Astrocyte of the hippocampus (primary cell): ENCODE measurements around the gene ARFGEF3.
A peak's percentile ranks its signal among the peaks of the same experiment; 100 is the strongest.
"Not testable (repeated sequence)": the region's sequence is repeated elsewhere in the genome, so short reads cannot be mapped to it uniquely, and the experiment has no call there.

Source experiments
- DNase-seq: peaks from one replicate; pipeline ENCODE4 v3.0.0; 2011; ENCODE audit warnings: low read depth, low spot score

The ARFGEF3 gene, protein sequence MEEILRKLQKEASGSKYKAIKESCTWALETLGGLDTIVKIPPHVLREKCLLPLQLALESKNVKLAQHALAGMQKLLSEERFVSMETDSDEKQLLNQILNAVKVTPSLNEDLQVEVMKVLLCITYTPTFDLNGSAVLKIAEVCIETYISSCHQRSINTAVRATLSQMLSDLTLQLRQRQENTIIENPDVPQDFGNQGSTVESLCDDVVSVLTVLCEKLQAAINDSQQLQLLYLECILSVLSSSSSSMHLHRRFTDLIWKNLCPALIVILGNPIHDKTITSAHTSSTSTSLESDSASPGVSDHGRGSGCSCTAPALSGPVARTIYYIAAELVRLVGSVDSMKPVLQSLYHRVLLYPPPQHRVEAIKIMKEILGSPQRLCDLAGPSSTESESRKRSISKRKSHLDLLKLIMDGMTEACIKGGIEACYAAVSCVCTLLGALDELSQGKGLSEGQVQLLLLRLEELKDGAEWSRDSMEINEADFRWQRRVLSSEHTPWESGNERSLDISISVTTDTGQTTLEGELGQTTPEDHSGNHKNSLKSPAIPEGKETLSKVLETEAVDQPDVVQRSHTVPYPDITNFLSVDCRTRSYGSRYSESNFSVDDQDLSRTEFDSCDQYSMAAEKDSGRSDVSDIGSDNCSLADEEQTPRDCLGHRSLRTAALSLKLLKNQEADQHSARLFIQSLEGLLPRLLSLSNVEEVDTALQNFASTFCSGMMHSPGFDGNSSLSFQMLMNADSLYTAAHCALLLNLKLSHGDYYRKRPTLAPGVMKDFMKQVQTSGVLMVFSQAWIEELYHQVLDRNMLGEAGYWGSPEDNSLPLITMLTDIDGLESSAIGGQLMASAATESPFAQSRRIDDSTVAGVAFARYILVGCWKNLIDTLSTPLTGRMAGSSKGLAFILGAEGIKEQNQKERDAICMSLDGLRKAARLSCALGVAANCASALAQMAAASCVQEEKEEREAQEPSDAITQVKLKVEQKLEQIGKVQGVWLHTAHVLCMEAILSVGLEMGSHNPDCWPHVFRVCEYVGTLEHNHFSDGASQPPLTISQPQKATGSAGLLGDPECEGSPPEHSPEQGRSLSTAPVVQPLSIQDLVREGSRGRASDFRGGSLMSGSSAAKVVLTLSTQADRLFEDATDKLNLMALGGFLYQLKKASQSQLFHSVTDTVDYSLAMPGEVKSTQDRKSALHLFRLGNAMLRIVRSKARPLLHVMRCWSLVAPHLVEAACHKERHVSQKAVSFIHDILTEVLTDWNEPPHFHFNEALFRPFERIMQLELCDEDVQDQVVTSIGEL (N-terminal part only)

GRCh38 chr6:138161338-138162110 lies at the start of gene ARFGEF3:
TSS of gene ARFGEF3 (plus strand) at chr6:138161939. CDS start at chr6:138162087, 148 bp downstream.
- peak; percentile 80 for DNase-seq

DNA sequence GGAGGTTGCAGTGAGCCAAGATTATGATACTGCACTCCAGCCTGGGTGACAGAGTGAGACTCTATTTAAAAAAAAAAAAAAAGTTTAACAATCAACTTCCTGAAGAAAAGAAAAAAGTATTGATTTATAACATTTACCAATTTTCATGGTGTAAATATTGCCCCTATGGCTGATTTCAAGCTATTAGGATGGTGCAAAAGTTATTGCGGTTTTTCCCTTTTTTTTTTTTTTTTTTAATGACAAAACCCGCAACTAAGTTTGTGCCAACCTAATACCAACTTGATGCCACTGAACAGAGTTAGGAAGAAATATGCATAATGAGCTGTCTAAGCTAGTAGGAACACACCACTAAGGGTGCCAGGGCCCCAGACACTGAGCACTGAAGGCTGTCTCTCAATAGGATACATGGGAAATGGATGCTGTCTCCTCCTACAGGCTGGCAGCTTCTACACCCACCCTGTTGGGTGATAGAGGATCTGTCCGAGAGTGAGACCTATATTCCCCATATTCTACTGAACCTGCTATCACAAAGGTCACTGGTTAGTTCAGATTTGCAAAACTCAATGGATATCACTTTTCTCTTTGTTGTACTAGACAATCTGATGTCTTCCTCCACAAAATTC lies 48.0 kb upstream of the ARFGEF3 start:
- no peak for DNase-seq

DNA sequence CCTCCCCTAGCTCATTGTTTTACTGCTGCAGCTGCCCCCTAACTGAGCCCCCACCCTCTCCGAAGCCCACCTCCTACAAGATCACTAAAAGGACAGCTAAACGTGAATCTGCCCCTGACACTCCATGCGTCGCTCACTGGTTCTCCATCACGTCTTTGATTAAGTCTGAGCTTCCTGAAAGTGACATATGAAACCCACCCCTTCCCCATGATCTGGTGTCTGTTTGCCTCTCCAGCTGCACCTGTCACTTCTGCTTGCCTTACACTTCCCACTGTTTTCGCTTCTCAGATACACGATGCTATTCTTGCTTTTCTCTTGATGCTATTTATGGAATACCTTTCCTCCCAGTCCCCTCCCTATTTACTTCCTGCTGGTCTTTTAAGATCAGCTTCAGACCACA lies 46.5 kb upstream of the ARFGEF3 start:
- no peak for DNase-seq

GRCh38 chr6:138115877-138116660 lies 45.7 kb upstream of the ARFGEF3 start:
- peak; percentile 83 for DNase-seq

DNA sequence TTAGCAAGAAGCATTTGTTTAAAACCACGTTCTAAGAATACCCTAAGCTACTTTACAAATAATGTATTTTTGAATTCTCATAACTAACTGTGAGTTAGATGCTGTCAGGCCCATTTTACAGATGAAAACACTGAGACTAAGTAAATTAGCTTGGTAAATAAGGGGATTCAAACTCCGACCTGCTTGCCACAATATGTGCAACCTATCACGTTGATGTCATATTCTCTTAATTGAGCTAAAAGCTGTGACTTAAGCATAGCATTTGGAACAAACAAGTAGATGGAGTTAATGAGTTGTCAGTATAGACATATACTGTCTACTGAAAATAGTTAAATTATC lies 45.1 kb upstream of the ARFGEF3 start:
- DNase-seq: no peak

DNA sequence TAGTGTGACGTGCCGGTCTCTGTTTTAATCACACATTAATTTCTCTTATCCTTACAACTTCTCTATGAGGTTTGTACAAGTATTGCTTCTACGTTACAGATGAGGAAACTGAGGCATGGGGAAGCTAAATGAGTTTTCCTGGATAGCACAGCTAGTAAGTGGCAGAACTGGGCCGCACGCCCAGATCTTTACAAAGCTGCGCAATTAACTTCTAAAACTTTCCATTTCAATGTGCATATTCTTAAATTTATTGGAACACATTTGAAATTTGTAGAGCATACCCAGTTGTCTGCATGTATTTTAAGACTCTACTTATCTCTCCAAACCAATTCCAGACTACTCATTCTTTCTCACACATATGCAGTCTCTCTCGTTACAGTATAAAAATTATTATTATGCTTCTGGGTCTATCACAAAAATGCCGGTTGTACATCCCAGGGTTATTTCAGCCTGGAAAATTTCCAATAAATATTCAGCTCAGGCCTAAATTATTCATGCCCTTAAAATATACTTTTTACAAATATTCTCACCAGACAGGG lies 44.3 kb upstream of the ARFGEF3 start:
- no peak for DNase-seq

GRCh38 chr6:138119229-138119628 lies 42.5 kb upstream of the ARFGEF3 start:
- not testable (repeated sequence) for DNase-seq

- no peak for DNase-seq
These were observed 41.8 kb upstream of the ARFGEF3 start for GRCh38 chr6:138119976-138120375.

DNA sequence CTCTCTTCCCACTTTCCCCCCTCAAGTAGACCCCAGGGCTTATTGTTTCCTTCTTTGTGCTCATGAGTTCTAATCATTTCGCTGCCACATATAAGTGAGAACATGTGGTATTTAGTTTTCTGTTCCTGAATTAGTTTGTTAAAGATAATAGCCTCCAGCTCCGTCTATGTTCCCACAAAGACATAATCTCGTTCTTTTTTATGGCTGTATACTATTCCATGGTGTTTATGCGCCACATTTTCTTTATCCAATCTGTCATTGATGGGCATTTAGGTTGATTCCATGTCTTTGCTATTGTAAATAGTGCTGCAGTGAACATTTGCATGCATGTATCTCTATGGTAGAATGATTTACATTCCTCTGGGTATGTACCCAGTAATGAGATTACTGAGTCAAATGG lies 37.6 kb upstream of the ARFGEF3 start:
- no peak for DNase-seq

- DNase-seq: no peak
These were observed 33.6 kb upstream of the ARFGEF3 start for GRCh38 chr6:138128096-138128495.

GRCh38 chr6:138129190-138129589 lies 32.5 kb upstream of the ARFGEF3 start:
- peak; percentile 7 for DNase-seq

- DNase-seq: no peak
These were observed 18.9 kb upstream of the ARFGEF3 start for GRCh38 chr6:138142806-138143205.

DNA sequence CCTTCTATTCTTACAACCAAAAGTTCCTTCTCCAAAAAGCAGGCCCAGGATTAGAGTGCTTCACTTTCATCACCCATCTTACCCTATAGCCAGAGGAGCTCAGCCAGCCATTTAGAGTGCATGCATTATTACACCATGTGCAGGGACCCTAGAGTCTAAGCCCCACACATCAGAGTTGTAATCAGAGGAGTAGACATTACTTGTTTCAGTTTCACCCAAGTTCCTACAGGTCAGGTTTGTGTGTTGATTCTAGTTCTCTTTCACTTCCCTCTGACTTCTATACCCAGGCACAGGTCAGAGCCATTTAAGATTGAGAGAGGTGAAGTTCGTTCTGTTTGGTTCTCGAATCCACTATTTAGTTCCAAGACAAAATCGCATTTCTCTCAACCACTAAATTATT lies 16.3 kb upstream of the ARFGEF3 start:
- DNase-seq: no peak

DNA sequence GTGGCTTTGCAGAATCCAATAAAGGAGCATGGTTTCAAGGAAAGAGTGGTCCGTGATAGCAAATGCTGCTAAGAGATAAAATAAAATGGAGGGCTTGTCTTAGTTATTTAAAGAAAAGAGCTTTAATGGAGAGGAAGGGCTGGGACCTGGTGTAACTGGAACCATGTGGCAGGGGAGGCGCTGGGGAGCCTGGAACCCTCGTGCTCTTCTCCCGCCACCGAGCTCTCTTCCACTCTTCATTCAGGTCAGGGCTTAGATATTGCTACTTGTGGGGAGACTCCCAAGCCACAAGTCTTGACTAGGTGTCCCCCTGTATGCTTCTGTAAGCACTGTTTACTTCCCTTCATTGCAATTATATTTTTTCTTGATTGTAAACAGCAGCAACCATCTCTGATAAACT lies 15.2 kb upstream of the ARFGEF3 start:
- DNase-seq: no peak

- no peak for DNase-seq
These were observed 6.3 kb upstream of the ARFGEF3 start for GRCh38 chr6:138155443-138155842.

DNA sequence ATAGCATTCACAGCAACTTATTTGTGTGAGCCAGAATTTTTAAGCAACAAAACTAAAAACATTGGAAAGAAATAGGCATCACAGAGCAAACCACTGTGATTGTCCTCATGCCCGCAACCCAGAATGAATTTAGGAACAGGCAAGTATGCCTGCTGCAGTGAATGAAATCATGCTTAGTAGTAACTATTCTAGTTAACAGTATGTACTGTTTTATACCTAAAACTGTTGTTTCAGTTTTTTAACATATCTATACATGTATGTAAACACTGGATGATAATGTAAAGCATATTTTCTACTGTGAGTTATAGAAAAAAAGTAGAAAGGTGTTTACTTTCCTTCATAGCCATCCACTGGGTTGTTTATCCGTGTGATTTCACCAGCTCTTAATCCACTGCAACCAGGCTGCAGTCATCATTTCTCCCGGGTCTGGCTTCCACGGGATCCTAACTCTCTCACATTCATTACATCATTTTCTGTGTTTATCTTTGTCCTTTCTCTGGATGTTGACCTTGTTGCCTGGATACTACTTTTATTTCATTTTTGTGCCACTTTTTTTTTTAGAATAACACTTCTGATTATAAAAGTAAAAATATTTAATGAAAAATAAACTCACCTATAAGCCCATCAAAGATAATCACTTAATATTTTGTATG lies 3.6 kb upstream of the ARFGEF3 start:
- DNase-seq: peak; percentile 4

DNA sequence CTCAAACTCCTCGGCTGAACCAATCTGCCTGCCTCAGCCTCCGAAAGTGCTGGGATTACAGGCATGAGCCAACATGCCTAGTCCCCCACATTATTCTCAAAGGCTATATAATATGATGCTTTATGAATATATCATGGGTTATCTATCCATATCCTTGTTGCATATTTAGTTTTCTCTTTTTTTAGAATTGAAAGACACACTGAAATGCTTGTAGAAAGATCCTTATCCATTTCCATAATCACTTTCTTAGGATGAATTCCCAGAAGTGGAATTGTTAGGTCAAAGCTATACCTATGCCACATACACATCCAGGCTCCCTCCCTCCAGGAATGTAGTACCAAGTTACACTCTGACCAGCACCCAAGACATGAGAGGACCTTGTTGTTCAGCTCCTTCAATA lies 2.5 kb upstream of the ARFGEF3 start:
- no peak for DNase-seq

DNA sequence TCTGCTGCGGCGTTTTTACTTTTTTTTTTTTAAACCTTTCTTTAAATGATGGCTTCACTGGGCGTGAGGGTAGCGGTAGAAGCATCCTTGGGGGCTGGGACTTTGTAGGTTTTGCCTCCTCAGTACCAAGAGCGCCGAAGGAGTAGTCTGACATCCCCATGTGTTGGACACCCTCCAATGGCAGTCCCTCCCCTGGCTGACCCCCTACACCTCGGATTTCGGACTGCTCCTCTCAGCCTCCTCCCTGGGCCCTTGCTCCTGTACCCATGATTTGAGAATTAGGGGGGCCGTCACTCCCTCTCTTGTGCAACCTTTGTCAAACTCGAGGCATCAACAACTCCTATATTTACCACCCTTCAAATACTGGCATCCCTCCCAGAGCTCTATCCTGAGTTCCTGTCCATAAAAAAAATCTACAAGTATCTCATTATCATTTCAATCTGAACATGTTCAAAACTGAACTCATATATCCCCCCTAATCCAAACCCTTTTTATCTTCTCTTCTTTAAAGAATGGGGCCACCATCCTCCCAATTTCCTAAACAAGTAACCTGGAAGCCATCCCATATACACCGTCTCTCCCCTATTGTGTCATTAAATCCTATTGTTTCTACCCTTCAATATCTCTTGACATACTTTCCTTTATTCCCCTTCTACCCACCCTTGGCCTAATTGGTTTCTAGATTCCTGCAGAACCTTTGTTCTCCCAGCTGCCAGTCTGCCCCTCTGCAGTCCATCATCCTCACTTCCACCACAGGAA lies 1.2 kb upstream of the ARFGEF3 start:
- DNase-seq: no peak

DNA sequence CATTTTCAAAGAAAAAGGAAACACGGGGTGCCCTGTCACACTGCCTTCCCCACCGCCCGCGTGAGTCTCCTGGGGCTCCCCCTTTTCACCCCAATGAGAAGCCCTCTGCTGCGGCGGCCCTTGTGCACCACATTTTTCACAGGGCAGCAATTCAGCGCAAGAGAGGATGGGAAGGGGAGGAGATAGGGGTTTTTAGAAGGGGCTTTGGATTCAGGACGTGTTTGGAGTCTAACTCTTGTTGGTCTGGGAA lies 726 bp upstream of the ARFGEF3 start:
- no peak for DNase-seq
